Keratinocyte (primary cell): ENCODE measurements around the gene STEAP1.

Source experiments
- EZH2 ChIP-seq: IDR thresholded peaks from one replicate; pipeline ENCODE4 v1.6.1; 2012; ENCODE audit warnings: inconsistent platforms, mild to moderate bottlenecking, low read length, moderate library complexity
- TF ChIP-seq, protein P1 (sequence below), 3 experiments: IDR thresholded peaks in 1 of 3; conservative IDR thresholded peaks in 1 of 3; optimal IDR thresholded peaks in 1 of 3; 2 replicates in 2 of 3; 3 replicates in 1 of 3; pipeline versions ENCODE3 to v1.5.1; 2011; ENCODE audit warnings: low read length in 3 of 3, mild to moderate bottlenecking in 3 of 3, moderate library complexity in 2 of 3, control low read depth in 1 of 3, inconsistent platforms in 1 of 3; ENCODE audit not compliant: insufficient read depth in 2 of 3; ENCODE audit errors: extremely low read depth in 1 of 3

DNA sequence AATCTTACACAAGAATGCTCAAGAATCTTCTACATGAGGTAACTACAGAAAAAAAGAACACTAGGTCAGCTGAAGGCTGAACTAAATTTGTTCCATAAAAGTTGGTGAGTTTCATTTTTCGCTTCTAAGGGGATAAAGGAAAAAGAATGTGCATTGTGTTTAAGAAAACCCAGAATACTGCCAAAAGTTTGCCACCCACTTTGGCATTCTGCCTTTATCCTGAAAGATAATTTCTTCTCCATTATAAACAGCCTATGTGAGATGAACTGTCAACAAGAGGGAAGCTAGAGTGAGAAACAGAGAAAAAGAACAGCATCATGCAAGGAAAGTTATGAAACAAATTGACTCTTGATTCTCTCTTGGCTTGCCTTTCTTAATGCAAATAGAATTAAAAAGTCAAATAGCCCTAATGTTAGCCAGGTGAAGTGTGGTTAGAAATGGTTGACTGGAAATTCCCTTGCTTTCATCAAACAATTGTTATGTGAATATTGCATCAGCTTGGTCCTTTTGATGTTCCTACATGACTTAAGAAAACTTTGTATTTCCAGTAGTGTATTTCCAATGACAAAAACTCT lies 25.8 kb downstream of the STEAP1 start:
- TF ChIP-seq, protein P1, sequence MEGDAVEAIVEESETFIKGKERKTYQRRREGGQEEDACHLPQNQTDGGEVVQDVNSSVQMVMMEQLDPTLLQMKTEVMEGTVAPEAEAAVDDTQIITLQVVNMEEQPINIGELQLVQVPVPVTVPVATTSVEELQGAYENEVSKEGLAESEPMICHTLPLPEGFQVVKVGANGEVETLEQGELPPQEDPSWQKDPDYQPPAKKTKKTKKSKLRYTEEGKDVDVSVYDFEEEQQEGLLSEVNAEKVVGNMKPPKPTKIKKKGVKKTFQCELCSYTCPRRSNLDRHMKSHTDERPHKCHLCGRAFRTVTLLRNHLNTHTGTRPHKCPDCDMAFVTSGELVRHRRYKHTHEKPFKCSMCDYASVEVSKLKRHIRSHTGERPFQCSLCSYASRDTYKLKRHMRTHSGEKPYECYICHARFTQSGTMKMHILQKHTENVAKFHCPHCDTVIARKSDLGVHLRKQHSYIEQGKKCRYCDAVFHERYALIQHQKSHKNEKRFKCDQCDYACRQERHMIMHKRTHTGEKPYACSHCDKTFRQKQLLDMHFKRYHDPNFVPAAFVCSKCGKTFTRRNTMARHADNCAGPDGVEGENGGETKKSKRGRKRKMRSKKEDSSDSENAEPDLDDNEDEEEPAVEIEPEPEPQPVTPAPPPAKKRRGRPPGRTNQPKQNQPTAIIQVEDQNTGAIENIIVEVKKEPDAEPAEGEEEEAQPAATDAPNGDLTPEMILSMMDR (optimal IDR thresholded peaks at IDR 0.05 in 1 of 3, IDR thresholded peaks at IDR 0.05 in 1 of 3, conservative IDR thresholded peaks at IDR 0.05 in 1 of 3; ENCODE audit: extremely low read depth in 1 of 3, insufficient read depth in 2 of 3, low read length in 3 of 3), result no peak
- TF ChIP-seq EZH2, result no peak
